Parathyroid adenoma (tissue), 2 donors: Measurements from ENCODE around the gene CEL.

Source experiments
- H2AFZ ChIP-seq: fragments of 300-600 bp; sonication (generic); one replicate; pipeline ENCODE4 v1.7.0; 2017; ENCODE audit warnings: antibody characterized with exemption, mild to moderate bottlenecking
- H3K27ac ChIP-seq: fragments of 300-600 bp; sonication (generic); one replicate; pipeline ENCODE4 v1.7.0; 2017
- H3K27me3 ChIP-seq: fragments of 300-600 bp; sonication (generic); one replicate; pipeline ENCODE4 v1.7.0; 2017; ENCODE audit warnings: low read length; ENCODE audit not compliant: control insufficient read depth, insufficient read depth
- H3K36me3 ChIP-seq: fragments of 300-600 bp; sonication (generic); one replicate; pipeline ENCODE4 v1.7.0; 2017; ENCODE audit warnings: low read length; ENCODE audit not compliant: control insufficient read depth, insufficient read depth
- H3K4me1 ChIP-seq: fragments of 300-600 bp; sonication (generic); one replicate; pipeline ENCODE4 v1.7.0; 2017; ENCODE audit warnings: control low read depth
- H3K4me2 ChIP-seq: fragments of 300-600 bp; sonication (generic); one replicate; pipeline ENCODE4 v1.7.0; 2017; ENCODE audit warnings: low read length
- H3K4me3 ChIP-seq: fragments of 300-600 bp; sonication (generic); one replicate; pipeline ENCODE4 v1.7.0; 2017; ENCODE audit warnings: low read depth, low read length
- H3K79me2 ChIP-seq: fragments of 300-600 bp; sonication (generic); one replicate; pipeline ENCODE4 v1.7.0; 2017; ENCODE audit warnings: control low read depth
- H3K9ac ChIP-seq: fragments of 300-600 bp; sonication (generic); one replicate; pipeline ENCODE4 v1.7.0; 2017; ENCODE audit warnings: mild to moderate bottlenecking
- H3K9me3 ChIP-seq: fragments of 300-600 bp; sonication (generic); one replicate; pipeline ENCODE4 v1.7.0; 2017; ENCODE audit warnings: low read length; ENCODE audit not compliant: control insufficient read depth
- TF ChIP-seq, protein P1 (sequence below): fragments of 300-600 bp; sonication (generic); IDR thresholded peaks from one replicate; pipeline ENCODE4 v1.7.0; 2017; ENCODE audit warnings: antibody characterized with exemption, mild to moderate bottlenecking
- donor health status: primary hyperparathyroidism.

CEL gene

DNA sequence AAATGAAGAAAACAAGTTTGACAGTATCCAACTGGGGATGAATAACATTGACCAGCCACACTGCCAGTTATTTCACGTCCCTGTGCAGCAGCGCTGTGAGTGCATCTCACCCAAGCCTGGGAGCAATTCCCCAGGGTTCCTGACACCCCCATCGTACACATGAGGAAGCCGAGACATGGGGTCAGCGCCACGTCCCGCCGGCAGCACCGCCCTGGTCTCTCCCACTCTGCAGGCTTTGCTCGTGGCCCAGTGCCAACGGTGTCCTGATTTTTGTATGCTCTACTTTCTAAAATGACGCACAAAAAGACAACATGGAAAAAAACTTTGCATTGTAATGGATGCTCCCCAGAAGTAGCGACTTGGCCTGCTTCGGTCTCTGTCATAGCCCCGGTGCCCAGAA, 16.6 kb upstream of the CEL start:
- Histone ChIP-seq H3K27ac (no peak overlapping the region), H2AFZ (no peak overlapping the region), H3K9me3 (no peaks in the 10 kb centered on the region), H3K9ac (no peak overlapping the region), H3K27me3 (no peaks in the 10 kb centered on the region), H3K36me3 (no peaks in the 10 kb centered on the region), H3K4me2 (no peak overlapping the region), H3K79me2 (no peaks in the 10 kb centered on the region), H3K4me3 (no peak overlapping the region), H3K4me1 (no peaks in the 10 kb centered on the region)
- TF ChIP-seq, protein P1, sequence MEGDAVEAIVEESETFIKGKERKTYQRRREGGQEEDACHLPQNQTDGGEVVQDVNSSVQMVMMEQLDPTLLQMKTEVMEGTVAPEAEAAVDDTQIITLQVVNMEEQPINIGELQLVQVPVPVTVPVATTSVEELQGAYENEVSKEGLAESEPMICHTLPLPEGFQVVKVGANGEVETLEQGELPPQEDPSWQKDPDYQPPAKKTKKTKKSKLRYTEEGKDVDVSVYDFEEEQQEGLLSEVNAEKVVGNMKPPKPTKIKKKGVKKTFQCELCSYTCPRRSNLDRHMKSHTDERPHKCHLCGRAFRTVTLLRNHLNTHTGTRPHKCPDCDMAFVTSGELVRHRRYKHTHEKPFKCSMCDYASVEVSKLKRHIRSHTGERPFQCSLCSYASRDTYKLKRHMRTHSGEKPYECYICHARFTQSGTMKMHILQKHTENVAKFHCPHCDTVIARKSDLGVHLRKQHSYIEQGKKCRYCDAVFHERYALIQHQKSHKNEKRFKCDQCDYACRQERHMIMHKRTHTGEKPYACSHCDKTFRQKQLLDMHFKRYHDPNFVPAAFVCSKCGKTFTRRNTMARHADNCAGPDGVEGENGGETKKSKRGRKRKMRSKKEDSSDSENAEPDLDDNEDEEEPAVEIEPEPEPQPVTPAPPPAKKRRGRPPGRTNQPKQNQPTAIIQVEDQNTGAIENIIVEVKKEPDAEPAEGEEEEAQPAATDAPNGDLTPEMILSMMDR = no peak

DNA sequence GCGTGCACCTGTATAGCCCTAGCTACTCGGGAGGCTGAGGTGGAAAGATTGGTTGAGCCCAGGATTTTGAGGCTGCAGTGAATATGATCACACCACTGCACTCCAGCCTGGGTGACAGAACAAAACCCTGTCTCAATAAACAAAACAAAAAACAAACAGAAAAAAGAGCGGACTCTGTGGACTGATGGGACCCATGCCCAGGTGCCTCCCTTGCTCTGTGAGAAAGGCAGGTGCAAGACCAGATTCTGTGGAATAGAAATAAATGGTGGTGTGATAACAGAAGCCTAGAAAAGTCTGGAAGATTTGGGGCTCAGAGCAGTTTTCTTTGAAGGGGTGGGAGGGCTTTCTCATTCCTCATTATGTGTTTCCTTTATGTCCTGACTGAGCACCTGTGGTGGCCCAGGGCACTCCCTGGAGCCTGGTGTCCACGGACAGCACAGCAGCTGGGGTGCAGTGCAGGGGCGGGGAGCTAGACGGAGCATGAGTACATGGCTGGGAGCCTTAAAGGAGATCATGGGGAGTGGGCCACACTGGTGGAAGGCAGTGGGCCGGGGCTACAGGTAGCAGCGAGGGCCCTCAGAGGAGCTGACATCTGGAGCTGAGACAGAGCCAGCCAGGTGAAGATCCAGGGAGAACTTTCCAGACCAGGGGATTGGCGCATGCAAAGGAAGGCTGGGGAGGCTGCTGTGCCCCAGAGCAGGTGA, 15.4 kb upstream of the CEL start:
- Histone ChIP-seq H3K9ac (no peak overlapping the region), H3K79me2 (no peaks in the 10 kb centered on the region), H3K4me3 (no peak overlapping the region), H3K36me3 (no peaks in the 10 kb centered on the region), H3K4me2 (no peak overlapping the region), H3K9me3 (no peaks in the 10 kb centered on the region), H2AFZ (no peak overlapping the region), H3K27me3 (no peaks in the 10 kb centered on the region), H3K4me1 (no peaks in the 10 kb centered on the region), H3K27ac (no peak overlapping the region)
- TF ChIP-seq, protein P1 = no peak

DNA sequence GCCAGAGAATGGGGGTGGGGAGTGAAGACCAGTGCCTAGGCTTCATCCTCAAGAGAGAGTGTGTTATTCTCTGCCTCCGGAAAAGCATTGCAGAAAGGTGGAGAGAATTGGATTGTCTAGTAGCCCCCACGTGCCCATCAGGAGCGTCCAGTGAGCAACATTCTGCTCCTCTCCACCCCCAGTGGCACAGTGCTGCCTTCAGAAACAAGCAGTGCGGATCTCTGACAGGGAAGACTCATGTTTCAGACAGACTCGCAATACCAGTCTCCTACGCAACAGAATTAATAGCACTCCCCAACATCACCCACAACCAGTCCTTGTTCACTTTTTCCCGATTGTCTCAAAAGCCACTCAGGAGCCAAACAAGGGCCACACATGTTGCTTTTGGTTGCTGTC, 14.9 kb upstream of the CEL start:
- Histone ChIP-seq H3K4me1 (no peaks in the 10 kb centered on the region), H3K36me3 (no peaks in the 10 kb centered on the region), H3K4me2 (no peak overlapping the region), H3K9me3 (no peaks in the 10 kb centered on the region), H2AFZ (no peak overlapping the region), H3K4me3 (no peak overlapping the region), H3K27me3 (no peaks in the 10 kb centered on the region), H3K79me2 (no peaks in the 10 kb centered on the region), H3K27ac (no peak overlapping the region), H3K9ac (no peak overlapping the region)
- TF ChIP-seq, protein P1 = no peak

DNA sequence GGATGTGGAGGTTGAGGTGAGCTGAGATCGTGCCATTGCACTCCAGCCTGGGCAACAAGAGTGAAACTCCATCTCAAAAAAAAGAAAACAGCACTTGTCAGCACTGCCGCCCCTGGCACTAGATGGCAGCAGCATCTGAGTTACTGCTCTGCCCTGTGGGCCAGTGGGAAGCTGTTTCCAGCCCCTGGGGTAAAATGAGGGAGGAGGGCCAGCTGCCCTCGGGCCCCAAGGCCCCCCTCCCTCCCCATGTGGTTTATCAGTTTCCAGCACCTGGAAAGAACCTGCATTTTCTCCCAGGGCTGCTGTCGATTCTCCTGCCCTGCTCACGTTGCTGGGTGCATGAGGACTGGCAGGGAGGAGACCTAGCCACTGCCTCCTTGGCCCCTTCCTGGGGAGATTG, 13.2 kb upstream of the CEL start:
- Histone ChIP-seq H3K4me3 (no peak overlapping the region), H2AFZ (no peak overlapping the region), H3K4me1 (no peaks in the 10 kb centered on the region), H3K27ac (no peak overlapping the region), H3K36me3 (no peaks in the 10 kb centered on the region), H3K9me3 (no peaks in the 10 kb centered on the region), H3K4me2 (no peak overlapping the region), H3K79me2 (no peaks in the 10 kb centered on the region), H3K9ac (no peak overlapping the region), H3K27me3 (no peaks in the 10 kb centered on the region)
- TF ChIP-seq, protein P1 = no peak

DNA sequence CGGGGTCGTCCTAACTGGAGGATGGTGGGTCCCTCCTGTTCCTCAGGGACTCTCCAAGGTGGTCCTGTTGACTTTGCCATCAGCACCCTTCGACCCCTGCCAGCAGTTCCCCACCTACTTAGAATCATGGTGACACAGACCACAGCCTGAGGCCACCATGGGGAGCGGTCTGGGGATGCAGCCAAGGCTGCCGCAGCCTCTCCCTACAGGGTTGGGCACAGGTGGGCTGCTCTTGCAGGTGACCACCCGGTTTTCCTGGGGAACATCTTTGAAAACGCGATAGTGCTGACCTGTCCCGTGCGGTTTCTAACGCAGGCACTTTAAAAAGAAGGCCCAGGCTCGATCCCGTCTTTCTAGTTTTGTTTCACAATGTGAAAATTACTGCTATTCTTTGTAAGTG, 12.7 kb upstream of the CEL start:
- H3K9ac ChIP-seq = no peak overlapping the region
- no peak overlapping the region for H3K4me2 ChIP-seq
- H3K27ac ChIP-seq = no peak overlapping the region
- no peaks in the 10 kb centered on the region for H3K9me3 ChIP-seq
- no peaks in the 10 kb centered on the region for H3K79me2 ChIP-seq
- H3K36me3 ChIP-seq = no peaks in the 10 kb centered on the region
- H3K4me3 ChIP-seq = no peak overlapping the region
- H2AFZ ChIP-seq = no peak overlapping the region
- H3K27me3 ChIP-seq = no peaks in the 10 kb centered on the region
- TF ChIP-seq, protein P1 = no peak
- no peaks in the 10 kb centered on the region for H3K4me1 ChIP-seq
